ENCODE results near the gene ZNF705A.

DNA sequence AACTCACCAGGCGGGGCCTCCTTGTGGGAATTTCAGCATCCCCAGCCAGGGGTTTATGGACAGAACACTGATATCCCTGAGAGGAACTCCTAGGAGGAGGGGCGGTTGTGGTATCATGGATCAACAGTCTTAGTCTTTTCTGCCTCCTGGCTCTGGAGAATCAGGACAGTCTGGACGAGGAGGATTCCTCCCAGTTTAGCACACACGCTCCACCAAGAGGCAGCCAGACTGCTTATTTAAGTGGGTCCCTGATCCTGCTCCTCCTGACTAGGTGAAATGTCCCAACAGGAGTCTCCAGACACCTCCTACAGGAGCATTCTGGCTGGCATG lies 10.4 kb upstream of the ZNF705A start:
- TF ChIP-seq, protein P1, sequence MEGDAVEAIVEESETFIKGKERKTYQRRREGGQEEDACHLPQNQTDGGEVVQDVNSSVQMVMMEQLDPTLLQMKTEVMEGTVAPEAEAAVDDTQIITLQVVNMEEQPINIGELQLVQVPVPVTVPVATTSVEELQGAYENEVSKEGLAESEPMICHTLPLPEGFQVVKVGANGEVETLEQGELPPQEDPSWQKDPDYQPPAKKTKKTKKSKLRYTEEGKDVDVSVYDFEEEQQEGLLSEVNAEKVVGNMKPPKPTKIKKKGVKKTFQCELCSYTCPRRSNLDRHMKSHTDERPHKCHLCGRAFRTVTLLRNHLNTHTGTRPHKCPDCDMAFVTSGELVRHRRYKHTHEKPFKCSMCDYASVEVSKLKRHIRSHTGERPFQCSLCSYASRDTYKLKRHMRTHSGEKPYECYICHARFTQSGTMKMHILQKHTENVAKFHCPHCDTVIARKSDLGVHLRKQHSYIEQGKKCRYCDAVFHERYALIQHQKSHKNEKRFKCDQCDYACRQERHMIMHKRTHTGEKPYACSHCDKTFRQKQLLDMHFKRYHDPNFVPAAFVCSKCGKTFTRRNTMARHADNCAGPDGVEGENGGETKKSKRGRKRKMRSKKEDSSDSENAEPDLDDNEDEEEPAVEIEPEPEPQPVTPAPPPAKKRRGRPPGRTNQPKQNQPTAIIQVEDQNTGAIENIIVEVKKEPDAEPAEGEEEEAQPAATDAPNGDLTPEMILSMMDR (optimal IDR thresholded peaks at IDR 0.05 in 1 of 3, IDR thresholded peaks at IDR 0.05 in 1 of 3, conservative IDR thresholded peaks at IDR 0.05 in 1 of 3; ENCODE audit: extremely low read depth in 1 of 3, insufficient read depth in 2 of 3, low read length in 3 of 3): no peak
- TF ChIP-seq EZH2 (IDR thresholded peaks at IDR 0.05; ENCODE audit: low read length): no peak

All from keratinocyte (primary cell).